HTR-8/SVneo (cell line): ENCODE measurements around the gene UBALD2.

Source experiments
- DNase-seq: peaks from one replicate; pipeline ENCODE4 v3.0.0; 2011; ENCODE audit warnings: low spot score, mixed read lengths; ENCODE audit not compliant: insufficient read length
- FAIRE-seq: peaks from 2 replicates; lab custom pipeline; 2011; peaks lifted over from hg19 to GRCh38; lab: Jason Lieb, UNC

UBALD2 gene

GRCh38 chr17:76307299-76307965 lies 42.3 kb downstream of the UBALD2 start:
- FAIRE-seq (no peak), DNase-seq (no peak)

- DNase-seq (no peak), FAIRE-seq (no peak)
Measured at GRCh38 chr17:76307966-76308338, 42.8 kb downstream of the UBALD2 start, which contains the start of gene QRICH2. Gene QRICH2, minus strand, starts transcription at chr17:76308276. Its CDS starts 278 bp downstream, at chr17:76307998.

GRCh38 chr17:76309461-76309860 lies 44.3 kb downstream of the UBALD2 start:
- FAIRE-seq (no peak), DNase-seq (no peak)

- no peak for FAIRE-seq
- DNase-seq = no peak
Measured at GRCh38 chr17:76312735-76313134, 47.6 kb downstream of the UBALD2 start.

GRCh38 chr17:76314392-76315227 lies 49.5 kb downstream of the UBALD2 start:
- DNase-seq = no peak
- no peak for FAIRE-seq

GRCh38 chr17:76317535-76317934 lies 52.4 kb downstream of the UBALD2 start:
- FAIRE-seq = no peak

GRCh38 chr17:76318586-76318985 lies 53.4 kb downstream of the UBALD2 start:
- FAIRE-seq (no peak), DNase-seq (no peak)

More at GRCh38 chr17:76317535-76317934, 52.4 kb downstream of the UBALD2 start:
- DNase-seq = no peak
